Natural killer cell (primary cell): ENCODE results near the gene SYPL1. TPM values are rescaled to one million over a fixed set of nuclear protein-coding genes. Genes with fewer than 3 reads are reported as not detected.

Source experiments
- ATAC-seq, 3 donors: fragments of 150-1000 bp in 2 of 3; fragments of 200-7000 bp in 1 of 3; cut with Tn5 transposase; 1 replicate in 1 of 3; 2 replicates in 2 of 3; pipeline ENCODE4 v1.10.0; 2021; ENCODE audit warnings: mild to moderate bottlenecking in 2 of 3, moderate library complexity in 2 of 3
- DNase-seq, 2 donors: peaks; one replicate each; pipeline versions ENCODE4 v3.0.0 to v3.0.0-alpha.2; 2013 to 2021; ENCODE audit warnings: mixed read lengths in 1 of 2
- H3K27ac ChIP-seq: one replicate; pipeline ENCODE4 v1.5.1; 2013; ENCODE audit warnings: mild to moderate bottlenecking, low read length
- H3K27me3 ChIP-seq: one replicate; pipeline ENCODE4 v1.6.1; 2013; ENCODE audit warnings: low read length; ENCODE audit not compliant: control insufficient read depth, insufficient read depth
- H3K36me3 ChIP-seq: one replicate; pipeline ENCODE4 v1.6.1; 2013; ENCODE audit warnings: low read length; ENCODE audit not compliant: control insufficient read depth, insufficient read depth
- H3K4me1 ChIP-seq: one replicate; pipeline ENCODE4 v1.6.1; 2013; ENCODE audit warnings: low read length; ENCODE audit not compliant: control insufficient read depth, insufficient read depth
- H3K4me3 ChIP-seq: one replicate; pipeline ENCODE4 v1.5.1; 2013; ENCODE audit warnings: low read length
- H3K9me3 ChIP-seq: one replicate; pipeline ENCODE4 v1.6.1; 2013; ENCODE audit warnings: low read length; ENCODE audit not compliant: control insufficient read depth, insufficient read depth
- H3K27ac Mint-ChIP-seq, 2 donors: one replicate each; pipeline ENCODE4 v1.8.0; 2022; ENCODE audit warnings: mild to moderate bottlenecking in 2 of 2, mixed read lengths in 2 of 2, moderate library complexity in 1 of 2
- H3K27me3 Mint-ChIP-seq, 2 donors: one replicate each; pipeline ENCODE4 v1.8.0; 2022; ENCODE audit warnings: low read depth in 2 of 2, mixed read lengths in 2 of 2
- H3K36me3 Mint-ChIP-seq: one replicate; pipeline ENCODE4 v1.8.0; 2022; ENCODE audit warnings: mixed read lengths
- H3K4me1 Mint-ChIP-seq, 2 donors: one replicate each; pipeline ENCODE4 v1.8.0; 2022; ENCODE audit warnings: mixed read lengths in 2 of 2
- H3K4me3 Mint-ChIP-seq: one replicate; pipeline ENCODE4 v1.8.0; 2022; ENCODE audit warnings: mild to moderate bottlenecking, moderate library complexity, mixed read lengths
- H3K9me3 Mint-ChIP-seq, 2 donors: one replicate each; pipeline ENCODE4 v1.8.0; 2022; ENCODE audit warnings: mixed read lengths in 2 of 2
- CTCF ChIP-seq: fragments of 200-600 bp; IDR thresholded peaks from one replicate; pipeline ENCODE4 v1.8.0; 2022; ENCODE audit warnings: antibody characterized with exemption
- WGBS: methylation state at CpG from one replicate; pipeline ENCODE4 v1.1.7; 2013; ENCODE audit warnings: missing lambda C conversion rate; ENCODE audit not compliant: insufficient coverage; 5-methylcytosine and 5-hydroxymethylcytosine counted together
- intact Hi-C: fragments of 100-400 bp; cut with micrococcal nuclease; formaldehyde crosslinking; loops from one replicate; pipeline ENCODE4 v1.14.2; 2022
- total RNA-seq, 4 donors: library from RNA; stranded (reverse); fragments of 120-200 nt in 1 of 4; gene quantifications; one replicate each; pipeline versions ENCODE4 v1.2.3 to v1.2.4, GENCODE V29; 2013 to 2022

SYPL1 gene
- total RNA-seq, 3 donors from 2014 or later (not counting 1 experiment from before 2014, with no cell fraction given), result 13.1 to 22.2 (median 14.9) TPM

GRCh38 chr7:106059556-106059955 is 52.6 kb downstream of the SYPL1 start:
- Mint-ChIP-seq H3K9me3 (no peaks in the 10 kb centered on the region), H3K27me3 (no peaks in the 10 kb centered on the region), H3K36me3 (no peaks in the 10 kb centered on the region), H3K4me3 (no peak overlapping the region), H3K27ac (no peak overlapping the region), H3K4me1 (peaks cover 5 to 20% of the 10 kb centered on the region in 2 donors)
- intact Hi-C loops, result loop anchor here (5.0 kb wide), 1 partner anchor 53 kb away; the partner anchor contains the start of gene SYPL1
- 73% methylated on average over 2 of the region's 2 CpGs for WGBS
- H3K4me1 ChIP-seq, result peaks cover 45% of the 10 kb centered on the region
- ATAC-seq (no peak), DNase-seq (no peak)
- H3K36me3 ChIP-seq, result no peaks in the 10 kb centered on the region
- no peak overlapping the region for H3K4me3 ChIP-seq
- TF ChIP-seq CTCF, result no peak
- H3K9me3 ChIP-seq, result no peaks in the 10 kb centered on the region
- no peak overlapping the region for H3K27ac ChIP-seq
- H3K27me3 ChIP-seq, result no peaks in the 10 kb centered on the region

DNA sequence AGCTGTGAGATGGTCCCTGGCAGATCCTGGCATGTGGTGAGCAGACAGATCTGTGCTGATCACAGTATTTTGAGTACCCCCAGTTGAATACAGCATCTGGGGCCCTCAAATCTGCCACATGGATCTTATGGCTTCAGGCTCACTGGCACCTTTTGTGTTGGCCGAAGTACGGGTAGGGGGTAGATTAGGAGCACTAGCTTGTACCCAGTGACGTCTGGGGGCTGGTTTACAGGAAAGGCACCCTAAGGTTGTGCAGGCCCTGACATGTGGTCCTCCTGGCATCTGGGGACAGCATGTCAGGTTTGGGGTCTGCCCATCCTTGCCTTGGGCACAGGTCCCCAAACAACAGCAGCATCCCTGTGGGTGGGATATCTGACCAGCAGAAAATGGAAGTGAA is 53.2 kb downstream of the SYPL1 start:
- intact Hi-C loops, result loop anchor here (5.0 kb wide), 1 partner anchor 53 kb away; the partner anchor contains the start of gene SYPL1
- TF ChIP-seq CTCF, result no peak
- Histone ChIP-seq H3K27me3 (no peaks in the 10 kb centered on the region), H3K36me3 (no peaks in the 10 kb centered on the region), H3K9me3 (no peaks in the 10 kb centered on the region), H3K4me1 (peaks cover 42% of the 10 kb centered on the region), H3K27ac (peak overlapping the region; percentile 58), H3K4me3 (no peak overlapping the region)
- Mint-ChIP-seq H3K9me3 (no peaks in the 10 kb centered on the region), H3K4me3 (no peak overlapping the region), H3K27ac (no peak overlapping the region), H3K4me1 (peaks cover 5 to 20% of the 10 kb centered on the region in 2 donors), H3K27me3 (peaks cover 0 to 3% of the 10 kb centered on the region in 2 donors), H3K36me3 (no peaks in the 10 kb centered on the region)
- ATAC-seq (no peak), DNase-seq (no peak)
- 90% methylated on average over 3 of the region's 3 CpGs for WGBS

GRCh38 chr7:106057962-106058927 is 53.9 kb downstream of the SYPL1 start:
- Mint-ChIP-seq H3K27ac (no peak overlapping the region), H3K4me1 (peaks cover 5 to 19% of the 10 kb centered on the region in 2 donors), H3K4me3 (no peak overlapping the region), H3K27me3 (peaks cover 0 to 6% of the 10 kb centered on the region in 2 donors), H3K9me3 (no peaks in the 10 kb centered on the region), H3K36me3 (no peaks in the 10 kb centered on the region)
- no peak for TF ChIP-seq CTCF
- Histone ChIP-seq H3K4me3 (no peak overlapping the region), H3K36me3 (no peaks in the 10 kb centered on the region), H3K27ac (peak overlapping the region; percentile 58), H3K27me3 (no peaks in the 10 kb centered on the region), H3K4me1 (peaks cover 39% of the 10 kb centered on the region), H3K9me3 (no peaks in the 10 kb centered on the region)
- DNase-seq, result peak in 1 of 2 donors; percentile 26
- 51% methylated on average over 19 of the region's 19 CpGs for WGBS
- no peak for ATAC-seq
- intact Hi-C loops, result loop anchor here (1.0 to 5.0 kb wide), 2 partner anchors 54 to 96 kb away; partner anchors contain the start of gene SYPL1
